Measurements from ENCODE around the gene ZNF217.
"Not testable (repeated sequence)": the region's sequence is repeated elsewhere in the genome, so short reads cannot be mapped to it uniquely, and the experiment has no call there.

The ZNF217 gene

DNA sequence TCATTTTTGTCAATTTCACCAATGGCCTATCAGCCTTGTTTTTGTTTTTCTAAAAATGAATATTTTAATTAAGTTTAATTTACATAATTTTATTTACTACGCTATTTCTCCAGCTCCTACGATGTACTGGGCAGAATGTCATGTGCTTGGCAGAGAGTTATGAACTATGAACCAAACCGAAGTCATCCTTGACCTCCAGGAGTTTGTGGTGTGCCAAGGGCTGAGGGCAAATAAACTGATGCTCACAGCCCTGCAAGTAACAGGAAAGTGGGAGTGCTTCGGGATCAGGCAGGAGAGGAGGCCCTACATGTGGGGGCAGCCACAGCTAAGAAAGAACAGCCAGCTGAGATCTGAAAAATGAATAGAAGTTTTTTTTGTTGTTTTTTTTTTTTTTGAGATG lies 38.6 kb downstream of the ZNF217 start:
- TF ChIP-seq, protein P1, sequence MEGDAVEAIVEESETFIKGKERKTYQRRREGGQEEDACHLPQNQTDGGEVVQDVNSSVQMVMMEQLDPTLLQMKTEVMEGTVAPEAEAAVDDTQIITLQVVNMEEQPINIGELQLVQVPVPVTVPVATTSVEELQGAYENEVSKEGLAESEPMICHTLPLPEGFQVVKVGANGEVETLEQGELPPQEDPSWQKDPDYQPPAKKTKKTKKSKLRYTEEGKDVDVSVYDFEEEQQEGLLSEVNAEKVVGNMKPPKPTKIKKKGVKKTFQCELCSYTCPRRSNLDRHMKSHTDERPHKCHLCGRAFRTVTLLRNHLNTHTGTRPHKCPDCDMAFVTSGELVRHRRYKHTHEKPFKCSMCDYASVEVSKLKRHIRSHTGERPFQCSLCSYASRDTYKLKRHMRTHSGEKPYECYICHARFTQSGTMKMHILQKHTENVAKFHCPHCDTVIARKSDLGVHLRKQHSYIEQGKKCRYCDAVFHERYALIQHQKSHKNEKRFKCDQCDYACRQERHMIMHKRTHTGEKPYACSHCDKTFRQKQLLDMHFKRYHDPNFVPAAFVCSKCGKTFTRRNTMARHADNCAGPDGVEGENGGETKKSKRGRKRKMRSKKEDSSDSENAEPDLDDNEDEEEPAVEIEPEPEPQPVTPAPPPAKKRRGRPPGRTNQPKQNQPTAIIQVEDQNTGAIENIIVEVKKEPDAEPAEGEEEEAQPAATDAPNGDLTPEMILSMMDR (IDR thresholded peaks at IDR 0.05; ENCODE audit: control insufficient read depth, insufficient read depth, low read depth, low read length, missing control alignments) = no peak
- no peak for DNase-seq (ENCODE audit: low read depth)

DNA sequence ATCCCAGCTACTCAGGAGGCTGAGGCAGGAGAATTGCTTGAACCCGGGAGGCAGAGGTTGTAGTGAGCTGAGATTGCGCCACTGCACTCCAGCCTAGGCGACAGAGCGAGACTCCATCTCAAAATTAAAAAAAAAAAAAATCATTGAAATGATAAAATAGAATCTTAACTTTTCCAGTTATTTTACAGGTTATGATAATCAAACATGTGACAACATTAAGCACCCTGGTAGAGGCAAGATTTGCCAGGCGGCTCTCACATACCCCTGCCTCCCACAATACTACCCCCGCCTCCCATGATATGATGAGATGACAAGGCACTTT lies 41.1 kb downstream of the ZNF217 start:
- H3K4me3 ChIP-seq (ENCODE audit: control insufficient read depth, low read depth, low read length); DNase-seq (ENCODE audit: low read depth): not testable (repeated sequence)

More for the DNA sequence above, 38.6 kb downstream of the ZNF217 start:
- H3K4me3 ChIP-seq (ENCODE audit: control insufficient read depth, low read depth, low read length) = no peak overlapping the region

DNA sequence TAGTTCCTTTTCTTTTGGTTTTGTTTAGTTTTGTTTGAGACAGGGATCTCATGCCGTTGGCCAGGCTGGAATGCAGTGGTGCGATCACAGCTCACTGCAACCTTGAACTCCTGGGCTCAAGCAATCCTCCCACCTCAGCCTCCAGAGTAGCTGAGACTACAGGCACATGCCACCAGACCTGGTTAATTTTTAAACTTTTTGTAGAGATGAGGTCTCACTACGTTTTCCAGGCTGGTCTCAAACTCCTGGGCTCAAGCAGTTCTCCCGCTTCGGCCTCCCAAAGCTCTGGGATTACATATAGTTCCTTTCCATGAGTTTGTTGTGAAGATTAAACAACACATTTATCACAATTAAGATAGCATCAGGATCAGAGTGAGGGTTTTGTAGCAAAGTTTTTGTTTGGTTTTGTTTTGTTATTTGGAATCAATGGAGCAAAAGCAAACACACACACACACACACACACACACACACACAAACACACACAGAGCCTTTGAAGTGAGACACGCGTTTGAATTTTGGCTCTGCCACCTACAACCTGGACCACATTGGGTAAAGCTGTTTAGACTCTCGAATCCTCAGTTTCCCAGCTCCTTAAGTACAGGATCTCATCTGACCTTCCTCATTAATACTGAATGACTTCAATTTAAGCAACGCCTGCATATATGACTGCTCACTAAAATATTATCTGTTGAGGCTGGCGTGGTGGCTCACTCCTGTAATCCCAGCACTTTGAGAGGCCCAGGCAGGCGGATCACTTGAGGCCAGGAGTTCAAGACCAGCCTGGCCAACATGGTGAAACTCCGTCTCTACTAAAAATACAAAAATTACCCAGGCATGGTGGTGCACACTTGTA lies 41.7 kb downstream of the ZNF217 start:
- not testable (repeated sequence) for DNase-seq (ENCODE audit: low read depth); H3K4me3 ChIP-seq (ENCODE audit: control insufficient read depth, low read depth, low read length)

DNA sequence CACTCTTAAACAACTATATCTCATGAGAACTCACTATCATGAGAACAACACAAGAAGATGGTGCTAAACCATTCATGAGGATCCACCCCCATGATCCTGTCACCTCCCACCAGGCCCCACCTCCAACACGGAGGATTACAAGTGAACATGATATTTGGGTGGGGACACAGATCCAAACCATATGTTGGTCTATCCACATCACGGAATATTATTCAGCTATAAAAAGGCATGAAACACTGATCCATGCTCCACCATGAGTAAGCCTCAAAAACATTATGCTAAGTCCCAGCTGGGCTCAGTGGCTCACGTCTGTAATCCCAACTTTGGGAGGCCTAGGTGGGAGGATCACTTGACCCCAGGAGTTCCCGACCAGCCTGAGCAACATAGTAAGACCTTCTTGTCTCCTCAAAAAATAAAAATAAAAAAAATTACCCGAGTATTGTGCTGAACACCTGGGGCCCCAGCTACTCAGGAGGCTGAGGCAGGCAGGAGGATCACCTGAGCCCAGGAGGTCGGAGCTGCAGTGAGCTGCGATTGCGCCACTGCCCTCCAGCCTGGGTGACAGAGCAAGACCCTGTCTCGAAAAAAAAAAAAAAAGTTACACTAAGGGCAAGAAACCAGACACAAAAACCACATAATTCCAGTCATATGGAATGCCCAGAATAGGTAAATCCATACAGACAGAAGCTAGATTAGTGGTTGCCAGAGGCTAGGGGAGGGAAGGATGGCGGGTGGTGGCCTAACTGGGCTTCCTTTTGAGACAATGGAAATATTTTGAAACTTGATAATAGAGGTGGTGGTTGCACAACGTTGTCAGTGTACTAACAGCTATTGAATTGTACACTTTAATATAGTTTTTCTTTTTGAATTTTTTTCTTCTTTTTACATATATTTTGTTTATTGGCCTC lies 43.1 kb downstream of the ZNF217 start:
- DNase-seq (ENCODE audit: low read depth) = no peak
- TF ChIP-seq, protein P1 (IDR thresholded peaks at IDR 0.05; ENCODE audit: control insufficient read depth, insufficient read depth, low read depth, low read length, missing control alignments) = no peak
- no peak overlapping the region for H3K4me3 ChIP-seq (ENCODE audit: control insufficient read depth, low read depth, low read length)

DNA sequence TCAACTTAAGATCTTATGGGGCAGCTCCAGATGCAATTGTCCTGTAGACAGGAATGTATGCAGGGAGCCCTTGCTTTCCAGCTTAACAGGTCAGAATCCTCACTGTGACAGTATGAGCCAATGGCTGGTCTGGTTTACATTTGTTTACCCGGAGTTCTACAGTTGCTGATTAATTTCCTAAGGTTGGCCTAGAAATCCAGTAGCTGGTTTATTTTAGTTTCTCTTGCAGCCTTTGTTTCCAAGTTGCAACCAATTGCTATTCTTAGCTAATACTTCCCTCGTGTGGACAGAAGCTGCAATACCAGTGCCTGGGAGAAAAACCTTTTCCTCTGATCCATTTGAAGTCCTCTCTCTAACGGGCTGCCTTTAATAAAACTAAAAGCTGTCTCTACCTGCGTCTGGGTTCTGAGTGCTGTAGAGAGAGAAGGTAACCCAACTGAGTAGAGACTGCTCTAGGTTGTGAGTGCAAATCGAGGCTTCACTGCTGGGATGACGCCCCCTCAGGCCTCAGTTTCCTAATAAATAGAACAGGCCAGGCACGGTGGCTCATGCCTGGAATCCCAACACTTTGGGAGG lies 45.9 kb downstream of the ZNF217 start:
- TF ChIP-seq, protein P1 (IDR thresholded peaks at IDR 0.05; ENCODE audit: control insufficient read depth, insufficient read depth, low read depth, low read length, missing control alignments) = peak; percentile 77
- DNase-seq (ENCODE audit: low read depth) = peak; percentile 35
- no peak overlapping the region for H3K4me3 ChIP-seq (ENCODE audit: control insufficient read depth, low read depth, low read length)

DNA sequence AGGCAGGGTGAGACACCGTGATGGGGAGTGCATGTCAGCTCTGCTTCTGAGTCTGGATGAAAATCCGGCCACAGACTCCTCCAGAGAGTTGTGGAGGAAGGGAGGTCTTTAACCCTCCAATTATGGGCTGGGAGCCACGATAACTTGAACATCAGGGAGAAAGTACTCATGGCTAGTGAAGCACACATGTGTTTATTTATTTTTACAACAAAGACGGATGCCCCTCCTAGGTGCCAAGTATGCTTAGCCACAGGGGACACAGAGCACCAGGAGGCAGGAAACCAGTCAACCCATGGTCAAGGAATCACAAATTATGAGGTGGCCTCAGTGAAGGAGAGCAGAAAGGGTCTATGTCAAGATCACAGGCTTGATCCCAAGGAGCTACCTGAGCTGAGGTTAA lies 54.1 kb downstream of the ZNF217 start:
- TF ChIP-seq, protein P1 (IDR thresholded peaks at IDR 0.05; ENCODE audit: control insufficient read depth, insufficient read depth, low read depth, low read length, missing control alignments) = no peak
- H3K4me3 ChIP-seq (ENCODE audit: control insufficient read depth, low read depth, low read length) = no peak overlapping the region
- no peak for DNase-seq (ENCODE audit: low read depth)

DNA sequence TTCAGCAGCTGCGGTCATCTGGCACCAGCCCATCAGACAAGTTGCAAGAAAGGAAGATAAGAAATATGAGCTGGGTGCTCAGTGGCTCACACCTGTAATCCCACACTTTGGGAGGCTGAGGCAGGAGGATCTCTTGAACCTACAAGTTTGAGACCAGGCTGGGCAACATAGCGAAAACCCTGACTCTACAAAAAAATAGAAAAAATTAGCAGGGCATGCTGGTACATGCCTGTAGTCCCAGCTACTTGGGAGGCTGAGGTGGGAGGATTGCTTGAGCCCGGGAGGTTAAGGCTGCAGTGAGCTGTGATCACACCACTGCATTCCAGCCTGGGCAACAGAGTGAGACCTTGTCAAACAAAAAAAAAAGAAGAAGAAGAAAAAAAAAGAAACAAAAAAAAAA lies 57.3 kb downstream of the ZNF217 start:
- not testable (repeated sequence) for DNase-seq (ENCODE audit: low read depth); H3K4me3 ChIP-seq (ENCODE audit: control insufficient read depth, low read depth, low read length)

DNA sequence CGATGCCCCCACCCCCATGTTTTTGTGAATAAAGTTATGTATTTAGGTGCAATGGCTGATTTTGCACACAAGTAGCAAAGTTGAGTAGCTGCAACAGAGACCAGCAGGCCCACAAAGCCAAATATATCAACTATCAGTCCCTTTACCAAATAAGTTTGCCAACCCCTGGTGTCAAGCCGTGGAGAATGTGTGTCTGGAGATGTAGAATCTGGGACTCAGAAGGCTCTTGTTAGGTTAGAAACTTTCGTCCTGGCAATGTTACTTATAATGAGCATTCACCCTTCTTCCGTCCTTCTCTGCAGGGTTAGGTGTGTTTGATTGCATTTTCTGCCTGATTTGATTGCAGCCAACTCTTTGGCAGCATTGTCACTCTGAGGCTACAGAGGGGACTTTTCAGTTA lies 57.8 kb downstream of the ZNF217 start:
- no peak for DNase-seq (ENCODE audit: low read depth)
- TF ChIP-seq, protein P1 (IDR thresholded peaks at IDR 0.05; ENCODE audit: control insufficient read depth, insufficient read depth, low read depth, low read length, missing control alignments) = no peak
- no peak overlapping the region for H3K4me3 ChIP-seq (ENCODE audit: control insufficient read depth, low read depth, low read length)

Measured in AG09309 (cell line).